Neural cell (in vitro differentiated cells): ENCODE data around the gene WWC1. TPM values are rescaled to one million over a fixed set of nuclear protein-coding genes. Genes with fewer than 3 reads are reported as not detected.

Source experiments
- H2AFZ ChIP-seq: fragments of 200-600, 300-800 bp; sonication (generic), shearing (Covaris generic); 2 replicates; pipeline ENCODE4 v1.6.0; 2014; ENCODE audit warnings: low read depth, mild to moderate bottlenecking, antibody characterized with exemption, low read length, moderate library complexity
- H3F3A ChIP-seq: fragments of 200-600 bp; shearing (Covaris generic); 2 replicates; pipeline ENCODE4 v1.6.1; 2016; ENCODE audit warnings: mild to moderate bottlenecking, moderate library complexity, mixed read lengths, antibody characterized with exemption, low read length; ENCODE audit not compliant: insufficient read depth, poor library complexity, severe bottlenecking
- H3K27ac ChIP-seq: fragments of 200-600, 300-800 bp; sonication (generic), shearing (Covaris generic); 2 replicates; pipeline ENCODE4 v1.5.1; 2014; ENCODE audit warnings: mild to moderate bottlenecking, low read length, moderate library complexity
- H3K27me3 ChIP-seq: fragments of 300-800, 200-600 bp; sonication (generic), shearing (Covaris generic); 2 replicates; pipeline ENCODE4 v1.6.0; 2014; ENCODE audit warnings: mild to moderate bottlenecking, low read depth, low read length, moderate library complexity; ENCODE audit not compliant: insufficient read depth
- H3K36me3 ChIP-seq: fragments of 300-800, 200-600 bp; sonication (generic), shearing (Covaris generic); 2 replicates; pipeline ENCODE4 v1.5.1; 2014; ENCODE audit warnings: mild to moderate bottlenecking, antibody characterized with exemption, low read length, moderate library complexity; ENCODE audit not compliant: insufficient read depth
- H3K4me2 ChIP-seq: fragments of 300-800, 200-600 bp; sonication (generic), shearing (Covaris generic); 2 replicates; pipeline ENCODE4 v1.6.0; 2014; ENCODE audit warnings: mild to moderate bottlenecking, low read length
- H3K4me3 ChIP-seq: fragments of 300-800, 200-600 bp; sonication (generic), shearing (Covaris generic); 2 replicates; pipeline ENCODE4 v1.5.1; 2014; ENCODE audit warnings: mild to moderate bottlenecking, low read length, moderate library complexity
- H3K79me2 ChIP-seq: fragments of 200-600 bp; shearing (Covaris generic); replicated peaks from 2 replicates; pipeline ENCODE4 v1.6.0; 2014; ENCODE audit warnings: mild to moderate bottlenecking, low read length, moderate library complexity; ENCODE audit not compliant: insufficient read depth
- H3K9ac ChIP-seq: fragments of 300-800, 200-600 bp; sonication (generic), shearing (Covaris generic); 2 replicates; pipeline ENCODE4 v1.6.1; 2016; ENCODE audit warnings: mild to moderate bottlenecking, low read length, mixed read lengths
- H3K9me2 ChIP-seq: fragments of 200-600 bp; shearing (Covaris generic); 2 replicates; pipeline ENCODE4 v1.6.1; 2016; ENCODE audit warnings: mild to moderate bottlenecking, low read length, mixed read lengths; ENCODE audit not compliant: insufficient read depth
- H3K9me3 ChIP-seq: fragments of 200-600, 300-800 bp; sonication (generic), shearing (Covaris generic); 2 replicates; pipeline ENCODE4 v1.6.1; 2016; ENCODE audit warnings: mild to moderate bottlenecking, mixed run types, low read length, moderate library complexity, mixed read lengths
- H4K20me1 ChIP-seq: fragments of 200-600 bp; shearing (Covaris generic); 2 replicates; pipeline ENCODE4 v1.6.1; 2016; ENCODE audit warnings: mild to moderate bottlenecking, mixed run types; ENCODE audit not compliant: insufficient read depth
- CTCF ChIP-seq: fragments of 450-650 bp; IDR thresholded peaks from 2 replicates; pipeline ENCODE4 v1.5.1; 2014; ENCODE audit warnings: antibody characterized with exemption, mild to moderate bottlenecking, moderate library complexity; ENCODE audit not compliant: poor library complexity, severe bottlenecking
- EP300 ChIP-seq: fragments of 450-650 bp; conservative IDR thresholded peaks from 2 replicates; pipeline ENCODE4 v1.6.1; 2014; ENCODE audit warnings: antibody characterized with exemption, mild to moderate bottlenecking, moderate library complexity; ENCODE audit not compliant: poor library complexity, severe bottlenecking
- EZH2 ChIP-seq: fragments of 200-600, 300-800 bp; shearing (Covaris generic), sonication (generic); IDR thresholded peaks from 2 replicates; pipeline ENCODE4 v1.6.1; 2014; ENCODE audit warnings: antibody characterized with exemption, low read length, borderline replicate concordance, mild to moderate bottlenecking; ENCODE audit not compliant: insufficient read depth, poor library complexity, severe bottlenecking
- MXI1 ChIP-seq: fragments of 450-650 bp; conservative IDR thresholded peaks from 2 replicates; pipeline ENCODE4 v1.6.1; 2014; ENCODE audit warnings: antibody characterized with exemption, mild to moderate bottlenecking; ENCODE audit not compliant: poor library complexity, severe bottlenecking
- POLR2AphosphoS5 ChIP-seq: IDR thresholded peaks from 2 replicates; pipeline ENCODE4 v1.6.1; 2012
- RAD21 ChIP-seq: fragments of 450-650 bp; conservative IDR thresholded peaks from 2 replicates; pipeline ENCODE4 v1.6.1; 2014; ENCODE audit warnings: antibody characterized with exemption, mild to moderate bottlenecking, moderate library complexity
- REST ChIP-seq: IDR thresholded peaks from 2 replicates; pipeline ENCODE4 v1.6.1; 2012; ENCODE audit warnings: borderline replicate concordance
- SMC3 ChIP-seq: fragments of 450-650 bp; conservative IDR thresholded peaks from 2 replicates; pipeline ENCODE4 v1.6.1; 2014; ENCODE audit warnings: antibody characterized with exemption, mild to moderate bottlenecking, moderate library complexity; ENCODE audit not compliant: poor library complexity
- TAF1 ChIP-seq: IDR thresholded peaks from 2 replicates; pipeline ENCODE4 v1.6.1; 2012; ENCODE audit warnings: low read depth
- polyA plus RNA-seq: library from polyadenylated mRNA; depleted of rRNA; stranded (reverse); fragments of >200 nt; gene quantifications from 2 replicates; pipeline ENCODE4 v1.2.3, GENCODE V29; 2014

Gene WWC1
- polyA plus RNA-seq, 1 donor from 2014 or later, result 0.97 TPM

GRCh38 chr5:168443533-168443932, 152.1 kb downstream of the WWC1 start:
- TF ChIP-seq MXI1 (no peak), RAD21 (no peak), EZH2 (no peak), CTCF (no peak), REST (no peak), SMC3 (no peak), EP300 (no peak), POLR2AphosphoS5 (no peak), TAF1 (no peak)
- no peaks in the 10 kb centered on the region for H3K9me3 ChIP-seq
- H3K36me3 ChIP-seq, result no peaks in the 10 kb centered on the region
- H3K4me2 ChIP-seq, result no peak overlapping the region
- no peaks in the 10 kb centered on the region for H3K79me2 ChIP-seq
- no peak overlapping the region for H2AFZ ChIP-seq
- no peaks in the 10 kb centered on the region for H4K20me1 ChIP-seq
- no peak overlapping the region for H3K9ac ChIP-seq
- no peaks in the 10 kb centered on the region for H3F3A ChIP-seq
- no peak overlapping the region for H3K27ac ChIP-seq
- H3K4me3 ChIP-seq, result no peak overlapping the region
- no peaks in the 10 kb centered on the region for H3K9me2 ChIP-seq
- no peaks in the 10 kb centered on the region for H3K27me3 ChIP-seq

- no peaks in the 10 kb centered on the region for H3K36me3 ChIP-seq
- no peak for TF ChIP-seq REST
- no peak for TF ChIP-seq POLR2AphosphoS5
- TF ChIP-seq TAF1, result no peak
- H3K4me3 ChIP-seq, result no peak overlapping the region
- no peaks in the 10 kb centered on the region for H3K9me3 ChIP-seq
- H3K79me2 ChIP-seq, result no peaks in the 10 kb centered on the region
- H4K20me1 ChIP-seq, result no peaks in the 10 kb centered on the region
- H3K9me2 ChIP-seq, result no peaks in the 10 kb centered on the region
- no peak overlapping the region for H3K27ac ChIP-seq
- H3K27me3 ChIP-seq, result no peaks in the 10 kb centered on the region
- H3F3A ChIP-seq, result no peaks in the 10 kb centered on the region
- no peak overlapping the region for H3K9ac ChIP-seq
- H3K4me2 ChIP-seq, result no peak overlapping the region
- H2AFZ ChIP-seq, result no peak overlapping the region
Measured at GRCh38 chr5:168443950-168444700, 152.7 kb downstream of the WWC1 start.
